Cardiac septum (tissue), 1 donor: ENCODE data around the gene BLZF1. TPM values are rescaled to one million over a fixed set of nuclear protein-coding genes. Genes with fewer than 3 reads are reported as not detected.
A peak's percentile ranks its signal among the peaks of the same experiment; 100 is the strongest.
"Not testable (repeated sequence)": the region's sequence is repeated elsewhere in the genome, so short reads cannot be mapped to it uniquely, and the experiment has no call there.

Experiments used
- DNase-seq: peaks from one replicate; pipeline ENCODE4 v3.0.0-alpha.2; 2020; ENCODE audit warnings: low spot score
- intact Hi-C: fragments of 100-400 bp; cut with DNase I; formaldehyde crosslinking; loops from one replicate; pipeline ENCODE4 v1.14.0; 2022
- long read RNA-seq: library from polyadenylated mRNA; unstranded; transcript quantifications from one replicate; pipeline ENCODE4 v2.0.0, GENCODE V29; 2021
- total RNA-seq: library from RNA; stranded (reverse); fragmentation: NEBNext Ultra II Directional; extraction: Animal tissue kit (Norgen Biotek cat#: 25700); gene quantifications from one replicate; pipeline ENCODE4 v1.2.1, GENCODE V29; 2021
- donor health status: DM: no; HTN: no; CAD: no.

BLZF1 gene, protein sequence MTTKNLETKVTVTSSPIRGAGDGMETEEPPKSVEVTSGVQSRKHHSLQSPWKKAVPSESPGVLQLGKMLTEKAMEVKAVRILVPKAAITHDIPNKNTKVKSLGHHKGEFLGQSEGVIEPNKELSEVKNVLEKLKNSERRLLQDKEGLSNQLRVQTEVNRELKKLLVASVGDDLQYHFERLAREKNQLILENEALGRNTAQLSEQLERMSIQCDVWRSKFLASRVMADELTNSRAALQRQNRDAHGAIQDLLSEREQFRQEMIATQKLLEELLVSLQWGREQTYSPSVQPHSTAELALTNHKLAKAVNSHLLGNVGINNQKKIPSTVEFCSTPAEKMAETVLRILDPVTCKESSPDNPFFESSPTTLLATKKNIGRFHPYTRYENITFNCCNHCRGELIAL
- total RNA-seq, result 23.1 TPM
- long read RNA-seq, transcript BLZF1-203 (7 exons, 2,749 nt), result major isoform, 22 of 47 reads
- long read RNA-seq, partial matches to known transcripts, result 6 of 47 reads
- long read RNA-seq, other reads (novel, unspliced or antisense), result 17 of 47 reads

DNA sequence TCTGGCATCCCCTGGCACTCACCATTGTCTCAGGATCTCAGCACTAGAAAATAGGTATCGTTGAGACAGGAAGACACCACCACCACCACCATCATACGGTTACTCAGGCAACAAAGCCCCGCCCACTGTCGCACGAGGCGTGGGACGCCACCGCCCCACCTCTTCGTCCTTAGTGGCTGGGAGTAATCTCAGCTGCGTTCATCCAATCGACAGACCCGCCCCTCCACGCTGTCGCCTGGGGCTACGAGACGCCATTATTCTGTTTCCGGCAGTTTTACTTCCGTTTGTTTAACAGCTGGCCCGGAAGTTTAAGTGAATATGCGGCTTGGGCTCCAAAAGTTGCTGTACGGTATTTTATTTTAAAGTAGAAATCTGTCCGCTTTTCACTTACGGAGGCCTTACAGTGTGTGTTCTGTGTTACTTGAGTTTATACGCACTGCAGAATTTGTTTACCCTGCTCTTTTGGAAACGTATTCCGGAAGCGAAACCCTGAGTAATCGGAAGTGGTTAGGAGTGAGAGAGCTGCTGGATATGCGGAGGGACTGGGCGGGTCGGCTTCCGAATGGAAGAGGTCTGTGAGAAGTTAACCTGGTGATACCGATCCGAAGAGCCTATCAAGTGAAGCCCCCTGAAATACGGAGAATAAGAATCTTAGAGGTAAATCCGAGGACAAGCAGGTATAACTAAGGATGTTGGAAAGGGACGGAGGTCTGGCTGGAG lies at the start of gene BLZF1, which contains the start of gene NME7:
TSS of gene BLZF1 (plus strand) at position 510 of the 720 bp plus-strand sequence. CDS start 1,328 bp downstream, outside the sequence.
TSS of gene NME7 (minus strand) at position 112 of the 720 bp plus-strand sequence. CDS start at position 25, 87 bp downstream.
- peak; percentile 98 for DNase-seq
- intact Hi-C loops, result loop anchor here (10.0 kb wide), 2 partner anchors 117 to 1433 kb away; partner anchors contain the start of genes DCAF6, MPC2 and SLC19A2

DNA sequence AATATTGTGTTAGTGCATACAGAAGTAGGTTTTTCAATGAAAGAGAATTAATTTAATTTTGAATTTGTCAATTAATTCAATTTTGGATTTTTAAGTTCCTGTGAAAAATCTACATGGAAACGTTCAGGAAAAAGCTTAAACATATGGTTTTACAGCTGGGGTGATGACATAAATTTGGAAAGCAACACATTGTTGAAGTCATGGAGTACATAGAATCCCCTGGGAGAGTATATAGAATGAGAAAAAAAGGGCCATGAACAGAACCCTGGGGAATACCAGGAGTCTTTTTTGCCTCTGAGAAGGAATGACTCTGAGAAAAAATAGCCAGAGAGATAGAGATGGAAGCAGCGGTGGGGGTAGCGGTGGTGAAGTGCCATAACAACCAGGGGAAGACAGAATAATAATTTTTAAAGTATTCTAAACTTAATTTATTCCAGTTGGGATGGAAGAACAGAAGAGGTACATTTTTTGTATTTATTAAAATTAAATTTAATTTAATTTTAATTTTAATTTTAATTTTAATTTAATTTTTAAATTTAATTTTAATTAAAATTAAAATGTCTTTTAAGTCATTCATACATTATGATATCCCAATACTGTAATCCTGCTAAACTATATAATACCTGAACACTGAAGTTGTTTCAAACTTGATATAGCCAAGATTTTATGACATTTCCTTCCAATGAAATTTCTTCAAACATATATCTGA lies 49.3 kb upstream of the BLZF1 start:
- intact Hi-C loops, result no loop called here
- no peak for DNase-seq

DNA sequence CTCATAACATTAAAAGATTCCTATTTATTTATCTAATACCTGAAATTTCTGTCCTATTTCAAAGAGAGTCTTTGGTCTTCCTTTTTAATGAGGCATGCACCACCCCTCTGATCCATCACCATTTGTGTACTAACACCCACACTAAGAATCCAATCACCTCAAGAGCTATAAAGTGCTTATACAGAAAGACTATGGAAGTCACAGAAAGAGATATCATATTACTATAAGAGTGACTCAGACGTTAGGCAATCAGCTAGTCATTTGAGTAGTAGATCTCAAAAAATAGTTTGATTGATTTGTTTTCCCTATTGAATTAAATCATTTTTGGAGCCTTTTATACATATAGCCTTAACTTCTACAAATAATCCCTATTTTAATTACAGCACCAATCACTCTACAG lies 46.5 kb upstream of the BLZF1 start:
- intact Hi-C loops, result no loop called here
- DNase-seq, result no peak

DNA sequence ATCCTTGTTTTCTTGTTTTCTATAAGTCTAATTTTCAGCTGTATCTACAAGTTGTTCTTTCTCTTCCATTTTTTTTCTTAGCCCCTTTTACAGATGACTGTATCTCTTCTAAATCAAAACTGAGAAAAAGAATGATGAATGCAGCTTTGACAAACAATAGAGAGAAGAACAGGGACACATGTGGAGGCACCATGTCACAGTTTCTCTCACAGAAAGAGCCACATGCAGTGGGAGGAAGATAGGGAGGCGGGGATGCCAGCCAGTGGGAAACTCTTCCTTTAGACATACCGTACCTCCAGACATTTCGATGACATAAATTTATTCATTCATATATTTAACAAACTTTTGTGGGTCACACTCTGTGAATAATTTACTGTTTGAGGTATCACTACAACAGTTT lies 45.9 kb upstream of the BLZF1 start:
- DNase-seq, result no peak
- intact Hi-C loops, result no loop called here

DNA sequence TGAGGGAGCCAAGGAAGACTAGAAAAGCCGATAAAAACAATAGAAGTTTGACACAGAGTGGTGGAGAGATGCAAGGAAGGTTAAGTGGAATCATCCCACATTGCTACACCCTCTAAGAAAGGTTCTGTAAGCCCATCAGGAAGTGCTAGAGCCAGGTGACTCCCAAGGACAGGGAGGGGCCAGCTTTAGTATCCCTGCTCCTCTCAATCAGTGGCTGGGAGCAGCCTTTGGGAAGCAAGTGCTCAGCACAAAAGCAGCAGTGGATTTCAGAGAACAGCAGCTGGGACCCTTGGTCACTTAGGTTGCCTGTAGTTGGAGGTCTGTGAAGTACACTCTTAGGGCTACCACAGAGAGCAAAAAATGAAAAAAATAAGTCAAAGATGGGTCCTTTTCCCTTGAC lies 42.9 kb upstream of the BLZF1 start:
- DNase-seq, result no peak
- intact Hi-C loops, result no loop called here

DNA sequence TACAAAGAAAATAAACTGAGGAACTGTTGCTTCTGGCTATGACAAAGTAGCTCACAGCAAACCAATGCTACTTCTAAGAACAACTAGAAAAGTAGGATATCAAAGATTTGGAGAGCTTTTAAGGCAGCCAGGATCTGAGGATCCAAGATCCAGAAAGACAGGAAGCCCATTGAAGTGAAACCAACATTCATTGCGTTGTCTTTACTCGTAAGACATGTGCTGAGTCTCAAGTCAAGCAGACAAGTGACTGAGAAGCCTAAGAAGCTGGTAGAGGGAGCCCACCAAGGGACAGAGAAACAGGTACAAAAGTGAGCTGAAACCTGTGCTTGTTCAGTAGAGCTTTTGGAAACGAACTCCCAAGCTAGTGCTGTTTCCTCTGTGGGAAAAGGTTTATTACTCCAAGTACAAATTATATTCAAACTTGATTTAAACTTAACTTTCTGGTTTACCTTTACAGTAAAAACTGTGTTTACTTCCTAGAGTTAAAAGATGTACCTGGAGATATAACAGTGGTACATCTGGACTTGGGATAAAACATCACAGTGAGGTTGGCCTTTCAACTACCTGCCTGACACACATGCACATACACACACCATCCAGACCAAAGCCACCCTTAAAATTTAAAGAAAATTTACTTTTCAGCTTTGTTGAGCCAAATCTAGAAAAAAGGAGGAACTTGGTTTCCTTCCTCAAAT lies 41.6 kb upstream of the BLZF1 start:
- no peak for DNase-seq
- intact Hi-C loops, result no loop called here

DNA sequence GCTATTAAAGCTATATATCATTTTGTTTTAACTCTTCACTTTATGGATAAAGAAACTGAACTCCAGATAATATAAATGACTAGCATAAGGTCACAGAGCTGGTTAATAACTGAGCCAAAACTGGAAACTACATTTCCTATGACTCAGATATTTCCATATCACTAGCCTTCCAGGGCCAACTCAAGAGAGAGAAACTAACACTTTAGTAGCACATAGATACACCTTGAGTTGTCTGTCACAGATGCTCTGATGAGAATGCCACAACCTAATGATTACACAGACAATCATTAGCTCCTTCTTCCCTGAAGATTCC lies 41.1 kb upstream of the BLZF1 start:
- intact Hi-C loops, result no loop called here
- no peak for DNase-seq

DNA sequence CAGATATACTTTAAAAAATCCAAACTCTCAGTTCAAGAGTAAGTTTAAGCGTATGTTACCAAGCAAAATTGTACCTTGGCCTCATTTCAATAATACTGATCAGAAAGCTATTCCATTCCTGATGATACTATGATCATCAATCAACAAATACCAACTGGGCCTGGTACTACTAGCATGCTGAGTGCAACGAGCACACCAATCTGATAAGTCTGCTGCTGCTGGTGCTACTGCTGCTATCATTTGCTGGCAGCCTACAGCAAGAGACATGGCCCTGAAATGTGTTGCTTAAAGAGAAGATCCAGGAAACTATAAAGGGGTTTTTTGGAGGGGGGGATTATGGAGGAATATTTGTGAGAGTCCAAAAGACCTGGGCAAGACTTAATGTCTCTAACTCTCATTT lies 40.1 kb upstream of the BLZF1 start:
- no peak for DNase-seq
- intact Hi-C loops, result no loop called here

DNA sequence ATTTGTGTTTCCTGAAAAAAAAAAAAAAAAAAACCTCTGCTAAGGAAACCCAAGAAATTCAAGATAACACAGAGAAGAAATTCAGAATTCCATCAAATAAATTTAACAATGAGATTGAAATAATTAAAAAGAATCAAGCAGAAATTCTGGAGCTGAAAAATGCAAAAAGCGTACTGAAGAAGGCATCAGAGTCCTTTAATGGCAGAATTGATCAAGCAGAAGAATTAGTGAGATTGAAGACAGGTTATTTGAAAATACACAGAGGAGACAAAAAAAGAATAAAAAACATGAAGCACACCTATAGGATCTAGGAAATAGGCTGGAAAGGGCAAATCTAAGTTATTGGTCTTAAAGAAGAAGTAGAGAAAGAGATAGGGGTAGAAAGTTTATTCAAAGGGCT lies 38.6 kb upstream of the BLZF1 start:
- no peak for DNase-seq
- intact Hi-C loops, result no loop called here

DNA sequence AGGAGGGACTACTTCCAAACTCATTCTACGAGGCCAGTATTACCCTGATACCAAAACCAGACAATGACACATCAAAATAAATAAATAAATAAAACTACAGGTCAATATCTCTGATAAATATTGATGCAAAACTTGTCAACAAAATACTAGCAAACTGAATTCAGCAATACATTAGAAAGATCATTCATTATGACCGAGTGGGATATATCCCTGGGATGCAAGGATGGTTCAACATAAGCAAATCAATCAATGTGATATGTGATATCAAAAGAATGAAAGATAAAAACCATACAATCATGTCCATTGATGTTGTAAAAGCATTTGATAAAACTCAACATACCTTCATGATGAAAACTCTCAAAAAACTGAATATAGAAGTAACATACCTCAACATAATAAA lies 37.1 kb upstream of the BLZF1 start:
- DNase-seq, result no peak
- intact Hi-C loops, result no loop called here

DNA sequence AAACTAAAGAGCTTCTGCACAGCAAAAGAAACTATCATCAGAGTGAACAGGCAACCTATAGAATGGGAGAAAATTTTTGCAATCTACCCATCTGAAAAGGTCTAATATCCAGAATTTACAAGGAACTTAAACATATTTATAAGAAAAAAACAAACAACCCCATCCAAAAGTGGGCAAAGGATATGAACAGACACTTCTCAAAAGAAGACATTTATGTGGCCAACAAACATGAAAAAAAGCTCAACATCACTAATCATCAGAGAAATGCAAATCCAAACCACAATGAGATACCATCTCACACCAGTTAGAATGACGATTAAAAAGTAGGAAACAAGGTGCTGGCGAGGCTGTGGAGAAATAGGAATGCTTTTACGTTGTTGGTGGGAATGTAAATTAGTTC lies 33.3 kb upstream of the BLZF1 start:
- intact Hi-C loops, DNase-seq: not testable (repeated sequence)

DNA sequence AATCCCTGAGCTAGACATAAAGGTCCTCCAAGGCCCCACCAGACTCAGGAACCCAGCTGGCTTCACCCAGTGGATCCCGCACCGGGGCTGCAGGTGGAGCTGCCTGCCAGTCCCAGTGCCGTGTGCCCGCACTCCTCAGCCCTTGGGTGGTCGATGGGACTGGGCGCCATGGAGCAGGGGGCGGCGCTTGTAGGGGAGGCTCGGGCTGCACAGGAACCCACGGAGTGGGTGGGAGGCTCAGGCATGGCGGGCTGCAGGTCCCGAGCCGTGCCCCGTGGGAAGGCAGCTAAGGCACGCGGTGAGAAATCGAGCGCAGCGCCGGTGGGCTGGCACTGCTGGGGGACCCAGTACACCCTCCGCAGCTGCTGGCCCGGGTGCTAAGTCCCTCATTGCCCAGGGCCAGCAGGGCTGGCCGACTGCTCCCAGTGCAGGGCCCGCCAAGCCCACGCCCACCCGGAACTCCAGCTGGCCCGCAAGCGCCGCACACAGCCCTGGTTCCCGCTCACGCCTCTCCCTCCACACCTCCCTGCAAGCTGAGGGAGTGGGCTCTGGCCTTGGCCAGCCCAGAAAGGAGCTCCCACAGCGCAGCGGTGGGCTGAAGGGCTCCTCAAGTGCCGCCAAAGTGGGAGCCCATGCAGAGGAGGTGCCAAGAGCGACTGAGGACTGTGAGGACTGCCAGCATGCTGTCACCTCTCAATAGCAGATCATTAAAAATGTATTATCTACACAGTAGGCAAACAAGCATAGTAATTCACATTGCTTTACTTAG lies 30.9 kb upstream of the BLZF1 start:
- DNase-seq, intact Hi-C loops: not testable (repeated sequence)

DNA sequence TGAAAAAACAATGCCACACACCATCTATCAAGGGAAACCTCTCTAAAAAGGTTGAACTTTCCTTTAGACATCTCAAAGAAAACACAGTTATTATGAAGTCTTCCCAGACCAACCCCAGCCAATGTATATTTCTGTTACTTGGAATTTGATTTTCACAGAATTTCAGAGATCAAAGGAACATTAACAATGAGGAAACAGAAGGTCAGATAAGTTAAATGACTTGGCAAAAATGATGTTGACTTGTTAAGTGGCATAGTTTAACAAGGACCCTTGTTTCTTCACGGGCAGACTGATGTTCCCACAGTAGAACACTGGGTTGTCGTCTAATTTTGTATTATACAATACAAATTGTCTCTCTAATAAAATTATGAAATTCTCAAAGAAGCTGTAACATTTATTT lies 29.4 kb upstream of the BLZF1 start:
- intact Hi-C loops, result no loop called here
- DNase-seq, result no peak

DNA sequence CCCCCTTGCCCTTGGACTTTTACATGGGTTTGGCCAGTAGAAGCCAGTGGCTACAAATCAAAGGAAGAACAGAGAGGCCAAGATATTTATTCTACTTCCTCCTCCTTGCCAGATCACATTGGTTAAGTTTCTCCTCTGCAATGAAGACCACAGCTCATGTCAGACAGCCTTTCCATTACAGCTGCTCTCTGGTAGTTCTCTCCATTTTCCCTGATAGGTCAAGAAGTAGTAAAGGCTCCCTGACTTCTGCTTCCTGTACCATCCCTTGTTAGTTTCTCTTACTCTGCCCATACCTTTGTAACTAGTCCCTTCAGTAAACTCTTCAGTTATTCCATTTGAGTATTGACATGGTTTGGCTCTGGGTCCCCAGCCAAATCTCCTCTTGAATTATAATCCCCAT lies 28.2 kb upstream of the BLZF1 start:
- DNase-seq, result no peak
- intact Hi-C loops, result loop anchor here (10.0 kb wide), 2 partner anchors 905 to 995 kb away; no protein-coding TSS in a partner anchor

DNA sequence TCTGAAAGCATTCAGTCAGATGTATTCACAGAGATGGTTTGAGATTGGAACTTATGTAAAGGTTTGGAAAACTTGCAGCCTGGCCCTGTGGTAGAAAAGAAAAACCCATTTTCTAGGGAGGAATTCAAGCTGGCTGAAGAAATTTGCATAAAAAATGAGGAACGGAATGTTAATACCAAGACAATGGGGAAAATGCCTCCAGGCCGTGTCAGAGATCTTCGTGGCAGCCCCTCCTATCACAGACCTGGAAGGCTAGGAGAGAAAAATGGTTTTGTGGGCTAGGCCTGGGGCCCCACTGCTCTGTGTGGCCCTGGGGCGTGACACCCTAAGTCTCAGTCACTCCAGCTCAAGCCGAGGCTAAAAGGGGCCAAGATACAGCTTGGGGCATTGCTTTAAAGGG lies 27.1 kb upstream of the BLZF1 start:
- intact Hi-C loops, result loop anchor here (10.0 kb wide), 2 partner anchors 906 to 996 kb away; no protein-coding TSS in a partner anchor
- no peak for DNase-seq

DNA sequence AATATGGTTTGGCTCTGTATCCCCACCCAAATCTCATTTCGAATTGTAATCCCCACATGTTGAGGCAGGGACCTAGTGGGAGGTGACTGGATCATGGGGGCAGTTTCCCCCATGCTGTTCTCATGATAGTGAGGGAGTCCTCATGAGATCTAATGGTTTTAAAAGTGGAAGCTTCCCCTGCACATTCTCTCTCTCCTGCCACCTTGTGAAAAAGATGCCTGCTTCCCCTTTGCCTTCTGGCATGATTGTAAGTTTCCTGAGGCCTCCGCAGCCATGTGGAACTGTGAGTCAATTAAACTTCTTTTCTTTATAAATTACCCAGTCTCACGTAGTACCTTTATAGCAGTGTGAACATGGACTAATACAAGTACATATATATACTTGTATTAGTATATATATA lies 25.9 kb upstream of the BLZF1 start:
- DNase-seq, result not testable (repeated sequence)
- intact Hi-C loops, result loop anchor here (10.0 kb wide), 2 partner anchors 907 to 997 kb away; no protein-coding TSS in a partner anchor

DNA sequence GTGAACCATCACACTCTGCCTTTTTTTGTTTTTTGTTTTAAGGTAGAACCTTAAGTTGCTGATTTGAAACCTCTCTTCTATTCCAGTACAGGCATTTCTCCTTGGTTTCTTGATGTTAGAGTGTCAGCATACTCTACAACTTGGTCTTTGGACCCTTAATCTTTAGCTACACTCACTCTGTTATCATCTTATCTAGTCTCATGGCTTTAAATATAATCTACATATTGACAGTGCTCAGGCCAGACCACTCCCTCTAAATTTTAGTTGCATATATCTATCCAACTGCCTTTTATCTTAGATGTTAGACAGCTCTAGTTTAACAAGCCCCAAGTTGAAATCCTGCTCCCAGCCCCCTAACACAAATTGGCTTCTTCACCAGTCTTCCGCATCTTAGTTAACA lies 22.5 kb upstream of the BLZF1 start:
- intact Hi-C loops, result loop anchor here (10.0 kb wide), 2 partner anchors 911 to 1001 kb away; no protein-coding TSS in a partner anchor
- DNase-seq, result no peak

DNA sequence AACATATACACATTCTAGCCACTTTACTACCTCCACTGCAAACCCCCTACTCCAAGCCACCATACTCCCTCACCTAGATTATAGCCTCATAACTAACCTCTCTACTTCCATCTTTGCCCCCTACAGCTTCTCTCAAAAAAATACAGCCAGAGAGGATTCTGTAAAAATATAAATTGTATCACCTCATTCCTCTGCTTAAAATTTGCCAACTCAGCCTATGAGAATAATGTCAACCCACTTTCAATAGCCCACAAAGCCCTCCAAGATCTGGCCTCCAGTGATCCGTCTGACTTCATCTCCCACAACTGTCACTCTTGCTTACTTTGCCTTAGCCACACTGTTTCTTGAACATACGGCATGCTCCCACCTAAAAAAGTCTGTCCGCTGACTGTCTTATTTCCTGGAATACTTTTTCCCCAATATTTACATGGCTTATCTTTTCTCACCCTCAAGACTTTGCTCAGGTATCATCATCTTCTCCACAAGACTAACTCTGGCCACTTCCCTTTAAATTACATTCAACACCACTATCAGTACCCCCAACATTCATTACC lies 21.9 kb upstream of the BLZF1 start:
- intact Hi-C loops, result loop anchor here (10.0 kb wide), 2 partner anchors 911 to 1001 kb away; no protein-coding TSS in a partner anchor
- DNase-seq, result no peak
